HEK293 (cell line): Measurements from ENCODE around the gene ACRBP.

Experiments
- HIC1 ChIP-seq: fragments of 450-650 bp; formaldehyde crosslinking; IDR thresholded peaks from 2 replicates; pipeline ENCODE4 v1.5.1; 2016; ENCODE audit warnings: missing biosample characterization, missing genetic modification characterization
- HOXD13 ChIP-seq: sonication (generic); formaldehyde crosslinking; IDR thresholded peaks from 2 replicates; pipeline ENCODE4 v1.8.0; 2022; ENCODE audit warnings: missing genetic modification reagents, borderline replicate concordance
- REPIN1 ChIP-seq: fragments of 450-650 bp; formaldehyde crosslinking; IDR thresholded peaks from 2 replicates; pipeline ENCODE4 v1.5.1; 2017; ENCODE audit warnings: missing biosample characterization, missing genetic modification characterization, low read depth
- ZBTB1 ChIP-seq: fragments of 450-650 bp; formaldehyde crosslinking; IDR thresholded peaks from 2 replicates; pipeline ENCODE4 v1.5.1; 2016; ENCODE audit warnings: missing biosample characterization, missing genetic modification characterization
- ZBTB49 ChIP-seq: fragments of 450-650 bp; formaldehyde crosslinking; IDR thresholded peaks from 2 replicates; pipeline ENCODE4 v1.5.1; 2016; ENCODE audit warnings: missing biosample characterization, missing genetic modification characterization, low read depth
- ZFHX2 ChIP-seq: fragments of 450-650 bp; formaldehyde crosslinking; conservative IDR thresholded peaks from 2 replicates; pipeline ENCODE4 v1.5.1; 2016; ENCODE audit warnings: missing biosample characterization, missing genetic modification characterization
- ZNF133 ChIP-seq: fragments of 450-650 bp; formaldehyde crosslinking; IDR thresholded peaks from 2 replicates; pipeline ENCODE4 v1.5.1; 2016; ENCODE audit warnings: missing biosample characterization, missing genetic modification characterization
- ZNF140 ChIP-seq: fragments of 450-650 bp; formaldehyde crosslinking; IDR thresholded peaks from 2 replicates; pipeline ENCODE4 v1.5.1; 2016; ENCODE audit warnings: missing biosample characterization, missing genetic modification characterization
- ZNF239 ChIP-seq: fragments of 450-650 bp; formaldehyde crosslinking; IDR thresholded peaks from 2 replicates; pipeline ENCODE4 v1.5.1; 2016; ENCODE audit warnings: missing biosample characterization, missing genetic modification characterization
- ZNF280D ChIP-seq: fragments of 450-650 bp; formaldehyde crosslinking; IDR thresholded peaks from 2 replicates; pipeline ENCODE4 v1.5.1; 2016; ENCODE audit warnings: missing biosample characterization, missing genetic modification characterization
- ZNF292 ChIP-seq: fragments of 450-650 bp; formaldehyde crosslinking; IDR thresholded peaks from 2 replicates; pipeline ENCODE4 v1.5.1; 2016; ENCODE audit warnings: low read depth, missing biosample characterization, missing genetic modification characterization, borderline replicate concordance
- ZNF324 ChIP-seq: fragments of 450-650 bp; formaldehyde crosslinking; IDR thresholded peaks from 2 replicates; pipeline ENCODE4 v1.5.1; 2016; ENCODE audit warnings: missing biosample characterization, missing genetic modification characterization
- ZNF362 ChIP-seq: fragments of 450-650 bp; formaldehyde crosslinking; IDR thresholded peaks from 2 replicates; pipeline ENCODE4 v1.5.1; 2016; ENCODE audit warnings: missing biosample characterization, missing genetic modification characterization
- ZNF398 ChIP-seq: fragments of 450-650 bp; formaldehyde crosslinking; IDR thresholded peaks from 2 replicates; pipeline ENCODE4 v1.5.1; 2017; ENCODE audit warnings: missing biosample characterization, missing genetic modification characterization
- ZNF529 ChIP-seq: fragments of 450-650 bp; formaldehyde crosslinking; IDR thresholded peaks from 2 replicates; pipeline ENCODE4 v1.5.1; 2017; ENCODE audit warnings: missing genetic modification characterization, missing biosample characterization; ENCODE audit not compliant: insufficient replicate concordance
- ZNF600 ChIP-seq: fragments of 450-650 bp; formaldehyde crosslinking; IDR thresholded peaks from 2 replicates; pipeline ENCODE4 v1.5.1; 2016; ENCODE audit warnings: missing biosample characterization, missing genetic modification characterization
- ZNF629 ChIP-seq: fragments of 450-650 bp; formaldehyde crosslinking; IDR thresholded peaks from 2 replicates; pipeline ENCODE4 v1.5.1; 2017; ENCODE audit warnings: missing biosample characterization, missing genetic modification characterization
- ZNF645 ChIP-seq: fragments of 450-650 bp; formaldehyde crosslinking; IDR thresholded peaks from 2 replicates; pipeline ENCODE4; 2016; ENCODE audit warnings: missing biosample characterization, missing genetic modification characterization
- ZNF654 ChIP-seq: fragments of 450-650 bp; formaldehyde crosslinking; IDR thresholded peaks from 2 replicates; pipeline ENCODE4 v1.5.1; 2016; ENCODE audit warnings: low read depth, missing biosample characterization, missing genetic modification characterization
- ZNF660 ChIP-seq: fragments of 450-650 bp; IDR thresholded peaks from 2 replicates; pipeline ENCODE4 v1.5.1; 2018; ENCODE audit warnings: missing biosample characterization, mild to moderate bottlenecking, missing genetic modification characterization
- ZNF670 ChIP-seq: fragments of 450-650 bp; formaldehyde crosslinking; IDR thresholded peaks from 2 replicates; pipeline ENCODE4 v1.5.1; 2016; ENCODE audit warnings: missing biosample characterization, missing genetic modification characterization, low read depth
- ZNF692 ChIP-seq: fragments of 450-650 bp; formaldehyde crosslinking; IDR thresholded peaks from 2 replicates; pipeline ENCODE4 v1.5.1; 2016; ENCODE audit warnings: missing biosample characterization, missing genetic modification characterization
- ZNF785 ChIP-seq: fragments of 450-650 bp; formaldehyde crosslinking; IDR thresholded peaks from 2 replicates; pipeline ENCODE4 v1.5.1; 2016; ENCODE audit warnings: missing biosample characterization, missing genetic modification characterization
- ZSCAN5A ChIP-seq: fragments of 450-650 bp; formaldehyde crosslinking; IDR thresholded peaks from 2 replicates; pipeline ENCODE4 v1.5.1; 2016; ENCODE audit warnings: missing biosample characterization, missing genetic modification characterization
- ZXDB ChIP-seq: fragments of 450-650 bp; formaldehyde crosslinking; IDR thresholded peaks from 2 replicates; pipeline ENCODE4 v1.5.1; 2016; ENCODE audit warnings: missing biosample characterization, missing genetic modification characterization

The ACRBP gene

GRCh38 chr12:6688543-6688998, 41.3 kb upstream of the ACRBP start (continued):
- TF ChIP-seq ZNF398 (tag by site-specific recombination) = peak; percentile 98
- no peak; the same call in 1 of the 2 replicates for TF ChIP-seq ZXDB (tag by site-specific recombination)
- TF ChIP-seq ZBTB1 = no peak
- no peak for TF ChIP-seq ZNF140
- TF ChIP-seq ZBTB49 (tag by site-specific recombination) = no peak
- no peak for TF ChIP-seq ZNF280D
- no peak for TF ChIP-seq ZNF600 (tag by site-specific recombination)
- TF ChIP-seq ZNF239 = no peak
- no peak for TF ChIP-seq ZNF133
- TF ChIP-seq ZNF292 (tag by site-specific recombination) = no peak
- TF ChIP-seq ZNF629 = no peak; the same call in 1 of the 2 replicates
- no peak for TF ChIP-seq ZSCAN5A (tag by site-specific recombination)
- TF ChIP-seq HIC1 (tag by site-specific recombination) = peak; percentile 79
- TF ChIP-seq REPIN1 (tag by site-specific recombination) = no peak
- no peak for TF ChIP-seq ZNF670
- peak; percentile 28; the same call in 1 of the 2 replicates for TF ChIP-seq ZNF324 (tag by site-specific recombination)
- no peak for TF ChIP-seq HOXD13 (CRISPR knock-in tag)
- no peak for TF ChIP-seq ZNF660 (tag by site-specific recombination)
- no peak for TF ChIP-seq ZNF529
- no peak for TF ChIP-seq ZNF654 (tag by site-specific recombination)
- no peak for TF ChIP-seq ZFHX2 (tag by site-specific recombination)
- TF ChIP-seq ZNF785 (tag by site-specific recombination) = no peak
- TF ChIP-seq ZNF692 = no peak
- TF ChIP-seq ZNF362 = no peak
- no peak for TF ChIP-seq ZNF645 (tag by site-specific recombination)
